Calu3 (cell line): Measurements from ENCODE around the gene OR7C1. TPM values are rescaled to one million over a fixed set of nuclear protein-coding genes. Genes with fewer than 3 reads are reported as not detected.
"Not testable (repeated sequence)": the region's sequence is repeated elsewhere in the genome, so short reads cannot be mapped to it uniquely, and the experiment has no call there.

Experiments
- BruUV-seq: library from RNA; stranded (reverse); fragments of 400-500 nt; replicated peaks from 2 replicates; lab custom pipeline; 2021; lab: Mats Ljungman, UMichigan
- CTCF ChIA-PET: fragments of 300-600 bp; sonication (Branson Sonifier 250); formaldehyde crosslinking; loops from one replicate; lab custom pipeline; 2022; ENCODE audit warnings: antibody characterized with exemption; lab: Charles Lee
- DNase-seq: peaks from one replicate; pipeline ENCODE4 v3.0.0; 2022
- H3K27ac Mint-ChIP-seq: one replicate; pipeline ENCODE4 v1.8.0; 2022; ENCODE audit warnings: mixed read lengths; ENCODE audit not compliant: unreplicated experiment
- H3K27me3 Mint-ChIP-seq: one replicate; pipeline ENCODE4 v1.8.0; 2022; ENCODE audit warnings: mixed read lengths; ENCODE audit not compliant: unreplicated experiment
- H3K36me3 Mint-ChIP-seq: one replicate; pipeline ENCODE4 v1.8.0; 2022; ENCODE audit warnings: mild to moderate bottlenecking, moderate library complexity, mixed read lengths; ENCODE audit not compliant: insufficient read depth, unreplicated experiment
- H3K4me1 Mint-ChIP-seq: one replicate; pipeline ENCODE4 v1.8.0; 2022; ENCODE audit warnings: mild to moderate bottlenecking, low read depth, mixed read lengths; ENCODE audit not compliant: unreplicated experiment
- H3K4me3 Mint-ChIP-seq: one replicate; pipeline ENCODE4 v1.8.0; 2022; ENCODE audit warnings: mild to moderate bottlenecking, low read depth, moderate library complexity, mixed read lengths; ENCODE audit not compliant: unreplicated experiment
- H3K9me3 Mint-ChIP-seq: one replicate; pipeline ENCODE4 v1.8.0; 2022; ENCODE audit warnings: low read depth, mixed read lengths; ENCODE audit not compliant: unreplicated experiment
- CTCF ChIP-seq: fragments of 200-600 bp; IDR thresholded peaks from one replicate; pipeline ENCODE4 v1.8.0; 2022; ENCODE audit warnings: antibody characterized with exemption; ENCODE audit not compliant: unreplicated experiment
- intact Hi-C: fragments of 100-400 bp; cut with micrococcal nuclease; formaldehyde crosslinking; loops from one replicate; pipeline ENCODE4 v1.10.0; 2022; ENCODE audit not compliant: unreplicated experiment
- total RNA-seq: library from RNA; stranded (reverse); gene quantifications from 2 replicates; pipeline ENCODE4 v1.2.3, GENCODE V29; 2022

OR7C1 gene
- total RNA-seq, 1 experiment from 2014 or later, result not detected

- Mint-ChIP-seq H3K27ac (no peak overlapping the region), H3K27me3 (peaks cover 24% of the 10 kb centered on the region), H3K4me3 (no peak overlapping the region), H3K36me3 (no peaks in the 10 kb centered on the region), H3K9me3 (no peaks in the 10 kb centered on the region), H3K4me1 (no peaks in the 10 kb centered on the region)
- no TSS peak for BruUV-seq
- no peak for TF ChIP-seq CTCF
- CTCF ChIA-PET, result no interaction called here
- intact Hi-C loops, result no loop called here
- no peak for DNase-seq
Measured at GRCh38 chr19:14770136-14770535, 64.8 kb downstream of the OR7C1 start.

- H3K4me1 Mint-ChIP-seq, result no peaks in the 10 kb centered on the region
- H3K9me3 Mint-ChIP-seq, result no peaks in the 10 kb centered on the region
- CTCF ChIA-PET, result no interaction called here
- H3K36me3 Mint-ChIP-seq, result no peaks in the 10 kb centered on the region
- no TSS peak for BruUV-seq
- H3K4me3 Mint-ChIP-seq, result no peak overlapping the region
- H3K27ac Mint-ChIP-seq, result no peak overlapping the region
- DNase-seq, result no peak
- H3K27me3 Mint-ChIP-seq, result peaks cover 27% of the 10 kb centered on the region
- no peak for TF ChIP-seq CTCF
- intact Hi-C loops, result no loop called here
Measured at GRCh38 chr19:14769201-14769600, 65.8 kb downstream of the OR7C1 start.

- no peaks in the 10 kb centered on the region for H3K4me1 Mint-ChIP-seq
- no peak overlapping the region for H3K27ac Mint-ChIP-seq
- H3K9me3 Mint-ChIP-seq, result no peaks in the 10 kb centered on the region
- CTCF ChIA-PET, result no interaction called here
- no peak for TF ChIP-seq CTCF
- no peak overlapping the region for H3K4me3 Mint-ChIP-seq
- H3K36me3 Mint-ChIP-seq, result no peaks in the 10 kb centered on the region
- no peak for DNase-seq
- intact Hi-C loops, result no loop called here
- H3K27me3 Mint-ChIP-seq, result peaks cover 33% of the 10 kb centered on the region
- BruUV-seq, result no TSS peak
Measured at GRCh38 chr19:14768001-14768400, 67.0 kb downstream of the OR7C1 start.

- Mint-ChIP-seq H3K9me3 (no peaks in the 10 kb centered on the region), H3K4me1 (no peaks in the 10 kb centered on the region), H3K27ac (no peak overlapping the region), H3K27me3 (peaks cover 34% of the 10 kb centered on the region), H3K36me3 (no peaks in the 10 kb centered on the region), H3K4me3 (no peak overlapping the region)
- no peak for DNase-seq
- intact Hi-C loops, result no loop called here
- CTCF ChIA-PET, result no interaction called here
- no TSS peak for BruUV-seq
- TF ChIP-seq CTCF, result no peak
Measured at GRCh38 chr19:14767466-14767971, 67.5 kb downstream of the OR7C1 start.

- peaks cover 35% of the 10 kb centered on the region for H3K27me3 Mint-ChIP-seq
- H3K4me1 Mint-ChIP-seq, BruUV-seq, H3K4me3 Mint-ChIP-seq, H3K9me3 Mint-ChIP-seq, CTCF ChIA-PET, H3K36me3 Mint-ChIP-seq, intact Hi-C loops, H3K27ac Mint-ChIP-seq, DNase-seq: not testable (repeated sequence)
Measured at GRCh38 chr19:14765841-14766240, 69.1 kb downstream of the OR7C1 start.

- CTCF ChIA-PET, H3K4me1 Mint-ChIP-seq, H3K27ac Mint-ChIP-seq, H3K36me3 Mint-ChIP-seq, H3K4me3 Mint-ChIP-seq, H3K9me3 Mint-ChIP-seq, DNase-seq, intact Hi-C loops, BruUV-seq: not testable (repeated sequence)
- peaks cover 39% of the 10 kb centered on the region for H3K27me3 Mint-ChIP-seq
Measured at GRCh38 chr19:14765403-14765802, 69.6 kb downstream of the OR7C1 start.
